A549 (cell line): ENCODE data around the gene MRPS5. TPM values are rescaled to one million over a fixed set of nuclear protein-coding genes. Genes with fewer than 3 reads are reported as not detected.

Experiments used
- ATAC-seq, 2 experiments: fragments of 200-7000 bp in 1 of 2; fragments of >200 bp in 1 of 2; cut with Nextera tagmentation in 1 of 2; cut with Tn5 transposase in 1 of 2; 3 replicates each; pipeline versions ENCODE4 v1.8.0 to v1.9.1; 2018 to 2020; ENCODE audit warnings: mild to moderate bottlenecking in 1 of 2, moderate library complexity in 1 of 2
- CTCF ChIA-PET: fragments of 300-600 bp; sonication (Branson Sonifier 250); formaldehyde crosslinking; extraction: SDS; loops from one replicate; lab custom pipeline; 2021; ENCODE audit warnings: antibody characterized with exemption, inconsistent platforms; lab: Yijun Ruan, JAX
- POLR2A ChIA-PET: fragments of 350-600 bp; formaldehyde crosslinking; extraction: SDS; loops from one replicate; lab custom pipeline; 2021; ENCODE audit warnings: antibody characterized with exemption, inconsistent platforms; lab: Yijun Ruan, JAX
- DNase-seq, 2 experiments: peaks; one replicate each; pipeline versions ENCODE4 v3.0.0 to v3.0.0-alpha.2; 2011 to 2016; ENCODE audit warnings: low read depth in 1 of 2, low spot score in 1 of 2
- FAIRE-seq: peaks from 2 replicates; lab custom pipeline; 2011; peaks lifted over from hg19 to GRCh38; lab: Jason Lieb, UNC
- H3K27ac ChIP-seq, 2 experiments: fragments of >200 bp; sonication (Bioruptor Twin); formaldehyde crosslinking; 3 replicates each; pipeline ENCODE4 v1.5.1; 2016 to 2017
- H3K4me1 ChIP-seq: fragments of >200 bp; sonication (Bioruptor Twin); formaldehyde crosslinking; 3 replicates; pipeline ENCODE4 v1.6.1; 2016
- H3K4me2 ChIP-seq: fragments of >200 bp; sonication (Bioruptor Twin); formaldehyde crosslinking; 3 replicates; pipeline ENCODE4 v1.6.1; 2016
- H3K4me3 ChIP-seq: fragments of >200 bp; sonication (Bioruptor Twin); formaldehyde crosslinking; 3 replicates; pipeline ENCODE4 v1.5.1; 2016
- H3K9me3 ChIP-seq: fragments of >200 bp; sonication (Bioruptor Twin); formaldehyde crosslinking; 3 replicates; pipeline ENCODE4 v1.6.1; 2016
- BHLHE40 ChIP-seq: IDR thresholded peaks from 2 replicates; pipeline ENCODE4 v1.6.1; 2012; ENCODE audit warnings: low read depth, low read length, inconsistent platforms
- CBX2 ChIP-seq: fragments of 200-600 bp; sonication (generic); IDR thresholded peaks from 2 replicates; pipeline ENCODE4 v1.6.1; 2016; ENCODE audit warnings: low read depth, mild to moderate bottlenecking, borderline replicate concordance
- CEBPB ChIP-seq, 2 experiments: fragments of >200 bp in 1 of 2; sonication (Bioruptor Twin) in 1 of 2; formaldehyde crosslinking in 1 of 2; IDR thresholded peaks; 2 replicates each; pipeline ENCODE4 v1.6.1; 2012 to 2016
- CHD2 ChIP-seq: fragments of 150-350 bp; IDR thresholded peaks from 2 replicates; pipeline ENCODE4 v1.6.1; 2014; ENCODE audit warnings: low read length; ENCODE audit not compliant: partially characterized antibody
- ESRRA ChIP-seq: fragments of 150-350 bp; IDR thresholded peaks from 2 replicates; pipeline ENCODE4 v1.6.1; 2014; ENCODE audit warnings: mild to moderate bottlenecking, low read length, borderline replicate concordance
- FOSB ChIP-seq: fragments of 250-450 bp; sonication (Bioruptor Pico); IDR thresholded peaks from 2 replicates; pipeline ENCODE4 v1.5.0; 2020; ENCODE audit warnings: mild to moderate bottlenecking, moderate library complexity
- GATA3 ChIP-seq: IDR thresholded peaks from 2 replicates; pipeline ENCODE4 v1.6.1; 2012; ENCODE audit warnings: borderline replicate concordance
- HDAC2 ChIP-seq: fragments of 200-600 bp; sonication (generic); IDR thresholded peaks from 2 replicates; pipeline ENCODE4 v1.6.1; 2016
- HEYL ChIP-seq: fragments of 250-450 bp; sonication (Bioruptor Pico); IDR thresholded peaks from 2 replicates; pipeline ENCODE4 v1.8.0; 2021; ENCODE audit warnings: mild to moderate bottlenecking, moderate library complexity
- HOXA7 ChIP-seq: fragments of 250-450 bp; sonication (Bioruptor Pico); IDR thresholded peaks from 2 replicates; pipeline ENCODE4 v1.5.0; 2020; ENCODE audit warnings: mild to moderate bottlenecking, moderate library complexity
- HOXB5 ChIP-seq: fragments of 250-450 bp; sonication (Bioruptor Pico); IDR thresholded peaks from 2 replicates; pipeline ENCODE4 v1.5.0; 2020; ENCODE audit warnings: mild to moderate bottlenecking, moderate library complexity
- JUNB ChIP-seq: fragments of >200 bp; sonication (Bioruptor Twin); formaldehyde crosslinking; IDR thresholded peaks from 2 replicates; pipeline ENCODE4 v1.6.1; 2016
- MAZ ChIP-seq: fragments of 150-350 bp; IDR thresholded peaks from 2 replicates; pipeline ENCODE4 v1.6.1; 2014; ENCODE audit warnings: antibody characterized with exemption, low read depth, low read length, borderline replicate concordance
- MYC ChIP-seq: IDR thresholded peaks from 2 replicates; pipeline ENCODE4 v1.6.1; 2012; ENCODE audit warnings: mild to moderate bottlenecking, inconsistent platforms, low read length, improper control_type of control experiment, borderline replicate concordance
- POLR2AphosphoS2 ChIP-seq: conservative IDR thresholded peaks from 2 replicates; pipeline ENCODE4 v1.6.1; 2012; ENCODE audit warnings: low read length, improper control_type of control experiment, inconsistent platforms
- TFCP2L1 ChIP-seq: fragments of 250-450 bp; sonication (Bioruptor Pico); IDR thresholded peaks from 2 replicates; pipeline ENCODE4 v1.5.0; 2021; ENCODE audit warnings: mild to moderate bottlenecking
- TP53 ChIP-seq: fragments of 250-450 bp; sonication (Bioruptor Pico); IDR thresholded peaks from 2 replicates; pipeline ENCODE4 v1.5.0; 2021; ENCODE audit warnings: mild to moderate bottlenecking, moderate library complexity
- ZC3H11A ChIP-seq: fragments of 450-650 bp; IDR thresholded peaks from 2 replicates; pipeline ENCODE4 v1.6.1; 2014; ENCODE audit warnings: antibody characterized with exemption, mild to moderate bottlenecking
- WGBS: methylation state at CpG from one replicate; pipeline ENCODE4 v1.1.6; 2017; ENCODE audit errors: missing lambda C conversion rate; 5-methylcytosine and 5-hydroxymethylcytosine counted together
- polyA plus RNA-seq, 4 experiments: library from polyadenylated mRNA; depleted of rRNA in 3 of 4; stranded (reverse); fragments of >200 nt; fragmentation: RNase III in 1 of 4; extraction: RNeasy Plus Mini Kit Qiagen cat#74134 plus additional on column Dnase treatment in 1 of 4; gene quantifications; 2 replicates in 3 of 4; 3 replicates in 1 of 4; pipeline ENCODE4 v1.2.3, GENCODE V29; 2011 to 2017
- TF ChIP-seq, protein P1 (sequence below): fragments of 250-450 bp; sonication (Bioruptor Pico); IDR thresholded peaks from 2 replicates; pipeline ENCODE4 v1.5.0; 2021; ENCODE audit warnings: mild to moderate bottlenecking, moderate library complexity, borderline replicate concordance
- TF ChIP-seq, protein P2 (sequence below): fragments of >200 bp; sonication (Bioruptor Twin); formaldehyde crosslinking; IDR thresholded peaks from 3 replicates; pipeline ENCODE4 v1.5.1; 2016
- TF ChIP-seq, protein P3 (sequence below): IDR thresholded peaks from 2 replicates; pipeline ENCODE4 v1.6.1; 2012

Gene MRPS5
- polyA plus RNA-seq, 2 of the 4 experiments (the other 2 are of a cell fraction): 103 to 123 TPM

DNA sequence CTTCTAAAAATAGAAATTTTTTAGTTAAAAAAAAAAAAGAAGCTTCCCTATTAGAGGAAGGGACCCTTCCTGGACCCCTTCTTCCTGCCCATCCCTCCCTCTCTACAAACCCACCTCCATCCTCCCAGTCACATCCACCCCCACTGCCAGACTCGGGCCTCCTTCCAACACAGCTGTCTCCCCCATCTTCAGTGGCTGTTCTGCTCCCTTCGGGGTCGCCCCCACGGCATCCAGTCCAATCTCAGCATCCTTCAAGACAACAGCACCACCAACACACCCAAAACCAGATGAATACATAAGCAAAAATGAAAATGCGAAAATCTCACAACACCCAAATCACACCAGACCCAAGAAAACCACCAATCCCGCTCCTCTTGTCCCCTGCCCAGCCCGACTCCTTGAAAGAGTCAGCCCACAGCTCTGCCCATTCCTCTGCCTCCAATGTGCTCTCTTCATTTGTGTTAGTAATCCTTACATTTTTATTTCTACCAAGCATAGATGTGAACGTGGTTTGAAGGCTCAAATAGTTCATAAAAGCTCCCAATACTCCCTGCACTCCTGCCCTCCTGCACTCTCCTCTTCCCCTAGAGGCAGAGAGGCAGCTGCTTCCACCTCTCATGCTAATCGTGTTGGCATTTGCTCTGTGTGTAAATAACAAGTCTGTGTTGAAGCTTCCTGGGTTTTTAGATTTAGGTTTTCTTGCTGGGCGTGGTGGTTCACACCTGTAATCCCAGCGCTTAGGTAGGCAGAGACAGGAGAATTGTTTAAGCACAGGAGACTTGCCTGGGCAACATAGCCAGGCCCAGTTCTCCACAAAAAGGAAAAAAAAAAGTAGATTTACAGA lies 59.1 kb downstream of the MRPS5 start:
- H3K4me3 ChIP-seq: no peak overlapping the region
- peaks cover 8% of the 10 kb centered on the region; the same call in 1 of the 3 replicates for H3K9me3 ChIP-seq
- FAIRE-seq: no peak
- no peak overlapping the region for H3K4me2 ChIP-seq
- 55% methylated on average over 11 of the region's 11 CpGs for WGBS
- CTCF ChIA-PET: interaction anchor here (0.7 to 7.5 kb wide), 5 partner anchors 10 to 53 kb away, joined by 3 to 70 read pairs (median 9); no protein-coding TSS in a partner anchor
- H3K4me1 ChIP-seq: no peaks in the 10 kb centered on the region
- TF ChIP-seq FOSB: no peak
- no peak for TF ChIP-seq MAZ
- no peak for TF ChIP-seq HDAC2
- TF ChIP-seq, protein P1, sequence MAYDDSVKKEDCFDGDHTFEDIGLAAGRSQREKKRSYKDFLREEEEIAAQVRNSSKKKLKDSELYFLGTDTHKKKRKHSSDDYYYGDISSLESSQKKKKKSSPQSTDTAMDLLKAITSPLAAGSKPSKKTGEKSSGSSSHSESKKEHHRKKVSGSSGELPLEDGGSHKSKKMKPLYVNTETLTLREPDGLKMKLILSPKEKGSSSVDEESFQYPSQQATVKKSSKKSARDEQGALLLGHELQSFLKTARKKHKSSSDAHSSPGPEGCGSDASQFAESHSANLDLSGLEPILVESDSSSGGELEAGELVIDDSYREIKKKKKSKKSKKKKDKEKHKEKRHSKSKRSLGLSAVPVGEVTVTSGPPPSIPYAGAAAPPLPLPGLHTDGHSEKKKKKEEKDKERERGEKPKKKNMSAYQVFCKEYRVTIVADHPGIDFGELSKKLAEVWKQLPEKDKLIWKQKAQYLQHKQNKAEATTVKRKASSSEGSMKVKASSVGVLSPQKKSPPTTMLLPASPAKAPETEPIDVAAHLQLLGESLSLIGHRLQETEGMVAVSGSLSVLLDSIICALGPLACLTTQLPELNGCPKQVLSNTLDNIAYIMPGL (CRISPR knock-in tag): no peak
- TF ChIP-seq POLR2AphosphoS2: no peak
- TF ChIP-seq TP53: no peak
- no peak for TF ChIP-seq ESRRA
- TF ChIP-seq JUNB: no peak
- no peak for TF ChIP-seq GATA3
- TF ChIP-seq, all 56 proteins: peak for 0
- DNase-seq: no peak
- POLR2A ChIA-PET: no interaction called here
- no peak overlapping the region for H3K27ac ChIP-seq
- peak; percentile 48; a peak in 2 of 6 replicates for ATAC-seq

DNA sequence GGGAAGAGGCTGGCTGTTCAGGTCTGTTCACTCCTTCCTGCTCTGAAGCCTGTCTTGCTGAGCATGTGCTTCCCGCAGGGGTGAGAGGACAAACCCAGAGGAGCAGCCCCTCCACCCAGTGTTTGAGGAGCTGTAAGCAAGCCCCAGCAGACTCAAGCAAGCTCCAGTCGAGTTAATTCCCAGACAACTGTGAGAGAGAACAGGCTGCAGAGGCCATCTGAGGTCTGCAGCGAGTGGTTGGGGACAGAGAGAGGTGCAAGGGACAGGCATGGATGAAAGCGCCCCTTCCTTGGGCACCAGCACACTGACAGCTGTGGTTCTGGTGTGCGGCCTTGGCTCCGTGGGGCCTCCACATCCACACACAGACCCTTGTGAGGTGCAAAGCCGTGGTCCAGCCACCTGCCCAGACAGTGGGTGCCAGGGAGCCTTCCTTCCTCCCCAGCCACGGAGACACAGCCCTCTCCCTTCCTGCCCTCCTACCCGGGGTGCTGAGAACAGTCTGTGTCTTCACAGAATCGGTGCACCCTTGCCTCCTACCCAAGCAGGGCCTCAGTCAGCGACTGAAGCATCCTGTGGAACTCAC lies 59.9 kb downstream of the MRPS5 start:
- Histone ChIP-seq H3K4me1 (no peaks in the 10 kb centered on the region), H3K27ac (no peak overlapping the region), H3K9me3 (peaks cover 8% of the 10 kb centered on the region; the same call in 1 of the 3 replicates), H3K4me3 (no peak overlapping the region), H3K4me2 (no peak overlapping the region)
- 40% methylated on average over 11 of the region's 11 CpGs for WGBS
- CTCF ChIA-PET: interaction anchor here (1.3 to 7.5 kb wide), 3 partner anchors 9 to 53 kb away, joined by 3 to 70 read pairs (median 24); no protein-coding TSS in a partner anchor
- ATAC-seq (no peak), FAIRE-seq (no peak), DNase-seq (no peak)
- TF ChIP-seq HOXA7 (CRISPR knock-in tag): no peak
- TF ChIP-seq MYC: no peak
- POLR2A ChIA-PET: no interaction called here

DNA sequence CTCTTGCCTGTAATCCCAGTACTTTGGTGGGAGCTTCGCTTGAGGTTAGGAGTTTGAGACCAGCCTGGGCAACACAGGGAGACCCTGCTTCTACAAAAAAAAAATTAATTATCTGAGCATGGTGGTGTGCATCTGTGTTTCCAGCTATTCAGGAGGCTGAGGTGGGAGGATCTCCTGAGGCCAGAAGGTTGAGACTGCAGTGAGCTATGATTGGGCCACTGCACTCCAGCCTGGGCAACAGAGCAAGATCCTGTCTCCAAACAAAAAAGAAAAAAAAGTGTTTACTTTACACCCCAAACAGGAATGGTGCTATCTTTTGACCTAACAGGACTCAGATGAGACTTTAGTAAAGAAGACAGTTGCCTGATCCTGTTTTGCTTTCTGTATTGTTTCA lies 60.5 kb downstream of the MRPS5 start:
- Histone ChIP-seq H3K4me1 (no peaks in the 10 kb centered on the region), H3K4me3 (no peak overlapping the region), H3K9me3 (peaks cover 5% of the 10 kb centered on the region; the same call in 1 of the 3 replicates), H3K4me2 (no peak overlapping the region), H3K27ac (no peak overlapping the region)
- ChIA-PET CTCF (interaction anchor here (7.5 kb wide), 1 partner anchor 17 kb away, joined by 70 read pairs; no protein-coding TSS in a partner anchor), POLR2A (no interaction called here)
- TF ChIP-seq CHD2 (no peak), BHLHE40 (no peak), TFCP2L1 (CRISPR knock-in tag) (no peak), CEBPB (IDR thresholded peaks at IDR 0.05) (no peak), CBX2 (no peak), ZC3H11A (no peak), ESRRA (no peak), HOXB5 (CRISPR knock-in tag) (no peak), TP53 (no peak), HEYL (CRISPR knock-in tag) (no peak), POLR2AphosphoS2 (no peak)
- TF ChIP-seq, protein P2, sequence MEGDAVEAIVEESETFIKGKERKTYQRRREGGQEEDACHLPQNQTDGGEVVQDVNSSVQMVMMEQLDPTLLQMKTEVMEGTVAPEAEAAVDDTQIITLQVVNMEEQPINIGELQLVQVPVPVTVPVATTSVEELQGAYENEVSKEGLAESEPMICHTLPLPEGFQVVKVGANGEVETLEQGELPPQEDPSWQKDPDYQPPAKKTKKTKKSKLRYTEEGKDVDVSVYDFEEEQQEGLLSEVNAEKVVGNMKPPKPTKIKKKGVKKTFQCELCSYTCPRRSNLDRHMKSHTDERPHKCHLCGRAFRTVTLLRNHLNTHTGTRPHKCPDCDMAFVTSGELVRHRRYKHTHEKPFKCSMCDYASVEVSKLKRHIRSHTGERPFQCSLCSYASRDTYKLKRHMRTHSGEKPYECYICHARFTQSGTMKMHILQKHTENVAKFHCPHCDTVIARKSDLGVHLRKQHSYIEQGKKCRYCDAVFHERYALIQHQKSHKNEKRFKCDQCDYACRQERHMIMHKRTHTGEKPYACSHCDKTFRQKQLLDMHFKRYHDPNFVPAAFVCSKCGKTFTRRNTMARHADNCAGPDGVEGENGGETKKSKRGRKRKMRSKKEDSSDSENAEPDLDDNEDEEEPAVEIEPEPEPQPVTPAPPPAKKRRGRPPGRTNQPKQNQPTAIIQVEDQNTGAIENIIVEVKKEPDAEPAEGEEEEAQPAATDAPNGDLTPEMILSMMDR: no peak
- TF ChIP-seq, protein P3, sequence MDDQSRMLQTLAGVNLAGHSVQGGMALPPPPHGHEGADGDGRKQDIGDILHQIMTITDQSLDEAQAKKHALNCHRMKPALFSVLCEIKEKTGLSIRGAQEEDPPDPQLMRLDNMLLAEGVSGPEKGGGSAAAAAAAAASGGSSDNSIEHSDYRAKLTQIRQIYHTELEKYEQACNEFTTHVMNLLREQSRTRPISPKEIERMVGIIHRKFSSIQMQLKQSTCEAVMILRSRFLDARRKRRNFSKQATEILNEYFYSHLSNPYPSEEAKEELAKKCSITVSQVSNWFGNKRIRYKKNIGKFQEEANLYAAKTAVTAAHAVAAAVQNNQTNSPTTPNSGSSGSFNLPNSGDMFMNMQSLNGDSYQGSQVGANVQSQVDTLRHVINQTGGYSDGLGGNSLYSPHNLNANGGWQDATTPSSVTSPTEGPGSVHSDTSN: no peak
- WGBS: 39% methylated on average over 1 of the region's 1 CpG
- DNase-seq (no peak), ATAC-seq (no peak), FAIRE-seq (no peak)
